Endothelial cell of umbilical vein (primary cell): ENCODE results near the gene DGKD. TPM values are rescaled to one million over a fixed set of nuclear protein-coding genes. Genes with fewer than 3 reads are reported as not detected.

Experiments
- BruUV-seq: library from RNA; stranded (reverse); fragments of 400-500 nt; replicated peaks from 2 replicates; lab custom pipeline; 2021; lab: Mats Ljungman, UMichigan
- CTCF ChIA-PET: fragments of 300-600, 350-600 bp; sonication (Branson Sonifier 250); formaldehyde crosslinking; loops from one replicate; lab custom pipeline; 2021; ENCODE audit warnings: antibody characterized with exemption, inconsistent platforms; lab: Charles Lee
- POLR2A ChIA-PET: fragments of 300-600, 350-600 bp; sonication (Branson Sonifier 250); formaldehyde crosslinking; loops from one replicate; lab custom pipeline; 2021; ENCODE audit warnings: antibody characterized with exemption, inconsistent platforms; lab: Charles Lee
- DNase-seq: peaks from one replicate; pipeline ENCODE4 v3.0.0-alpha.2; 2011; ENCODE audit warnings: low read depth, low spot score
- FAIRE-seq: peaks from 2 replicates; lab custom pipeline; 2011; peaks lifted over from hg19 to GRCh38; lab: Jason Lieb, UNC
- H2AFZ ChIP-seq: 2 replicates; pipeline ENCODE4 v1.6.0; 2012; ENCODE audit warnings: low read depth, low read length, control low read depth, inconsistent platforms
- H3K27ac ChIP-seq: 2 replicates; pipeline ENCODE4 v1.5.1; 2011; ENCODE audit warnings: low read depth, mild to moderate bottlenecking, control low read depth, low read length, moderate library complexity; ENCODE audit not compliant: insufficient read depth
- H3K27me3 ChIP-seq, 2 experiments: 2 replicates each; pipeline versions ENCODE4 v1.6.0 to v1.6.1; 2011; ENCODE audit warnings: low read length in 2 of 2, mixed read lengths in 1 of 2; ENCODE audit not compliant: control insufficient read depth in 2 of 2, insufficient read depth in 2 of 2
- H3K36me3 ChIP-seq, 2 experiments: 2 replicates in 1 of 2; 3 replicates in 1 of 2; pipeline ENCODE4 v1.5.1; 2011; ENCODE audit warnings: low read length in 2 of 2, mild to moderate bottlenecking in 1 of 2, moderate library complexity in 1 of 2; ENCODE audit not compliant: control insufficient read depth in 2 of 2, insufficient read depth in 2 of 2; ENCODE audit errors: extremely low read depth in 1 of 2
- H3K4me1 ChIP-seq: 3 replicates; pipeline ENCODE4 v1.5.1; 2011; ENCODE audit warnings: mild to moderate bottlenecking, low read length; ENCODE audit not compliant: control insufficient read depth, insufficient read depth; ENCODE audit errors: extremely low read depth
- H3K4me2 ChIP-seq: 2 replicates; pipeline ENCODE4 v1.6.1; 2011; ENCODE audit warnings: low read length, control low read depth, mixed read lengths; ENCODE audit not compliant: insufficient read depth
- H3K4me3 ChIP-seq, 3 experiments: fragments of 200-600 bp in 1 of 3; sonication (generic), shearing (Covaris generic) in 1 of 3; replicated peaks in 1 of 3; 2 replicates each; pipeline ENCODE4 v1.5.1; 2011 to 2016; ENCODE audit warnings: control low read depth in 3 of 3, low read length in 3 of 3, mild to moderate bottlenecking in 2 of 3, inconsistent platforms in 1 of 3, low read depth in 1 of 3, moderate library complexity in 1 of 3; ENCODE audit not compliant: insufficient read depth in 1 of 3
- H3K79me2 ChIP-seq: 2 replicates; pipeline ENCODE4 v1.6.0; 2012; ENCODE audit warnings: low read length, inconsistent platforms; ENCODE audit not compliant: control insufficient read depth, insufficient read depth
- H3K9ac ChIP-seq: replicated peaks from 2 replicates; pipeline ENCODE3; 2011; ENCODE audit warnings: low read length, control low read depth; ENCODE audit not compliant: insufficient read depth; ENCODE audit errors: extremely low read depth
- H3K9me1 ChIP-seq: replicated peaks from 3 replicates; pipeline ENCODE4 v1.6.0; 2011; ENCODE audit warnings: mild to moderate bottlenecking, low read length; ENCODE audit not compliant: control insufficient read depth, insufficient read depth; ENCODE audit errors: extremely low read depth
- H3K9me3 ChIP-seq: replicated peaks from 2 replicates; pipeline ENCODE4 v1.5.1; 2012; ENCODE audit warnings: low read length, inconsistent platforms; ENCODE audit not compliant: control insufficient read depth, insufficient read depth
- H4K20me1 ChIP-seq: replicated peaks from 2 replicates; pipeline ENCODE3; 2011; ENCODE audit warnings: mild to moderate bottlenecking, low read length; ENCODE audit not compliant: control insufficient read depth, insufficient read depth; ENCODE audit errors: extremely low read depth
- CTCF ChIP-seq, 2 donors: IDR thresholded peaks; 1 replicate in 1 of 2; 2 replicates in 1 of 2; pipeline ENCODE4 v1.5.1; 2011; ENCODE audit warnings: low read length in 2 of 2, mild to moderate bottlenecking in 2 of 2, moderate library complexity in 2 of 2, control low read depth in 1 of 2, inconsistent platforms in 1 of 2, low read depth in 1 of 2; ENCODE audit not compliant: insufficient read depth in 1 of 2; ENCODE audit errors: extremely low read depth in 1 of 2
- EZH2 ChIP-seq: IDR thresholded peaks from 2 replicates; pipeline ENCODE4 v1.6.1; 2012; ENCODE audit warnings: borderline replicate concordance, low read depth, mild to moderate bottlenecking, moderate library complexity, low read length, inconsistent platforms; ENCODE audit not compliant: severe bottlenecking
- FOS ChIP-seq: IDR thresholded peaks from 2 replicates; pipeline ENCODE4 v1.6.1; 2011; ENCODE audit warnings: mild to moderate bottlenecking, low read length, moderate library complexity, borderline replicate concordance; ENCODE audit not compliant: insufficient read depth
- GATA2 ChIP-seq: IDR thresholded peaks from 2 replicates; pipeline ENCODE4 v1.7.0; 2011; ENCODE audit warnings: low read depth, mild to moderate bottlenecking, moderate library complexity, mixed read lengths, low read length; ENCODE audit not compliant: insufficient read length, insufficient read depth
- JUN ChIP-seq: IDR thresholded peaks from 2 replicates; pipeline ENCODE4 v1.6.1; 2011; ENCODE audit warnings: borderline replicate concordance, low read depth; ENCODE audit not compliant: insufficient read length, insufficient read depth
- MAX ChIP-seq: IDR thresholded peaks from 2 replicates; pipeline ENCODE4 v1.6.1; 2011; ENCODE audit not compliant: insufficient read depth, insufficient read length
- MYC ChIP-seq: IDR thresholded peaks from one replicate; pipeline ENCODE4 v1.6.1; 2011; ENCODE audit warnings: mild to moderate bottlenecking, low read depth, low read length
- POLR2A ChIP-seq: IDR thresholded peaks from 2 replicates; pipeline ENCODE4 v1.6.1; 2012; ENCODE audit warnings: low read depth, mild to moderate bottlenecking, control low read depth, low read length
- POLR2AphosphoS5 ChIP-seq: IDR thresholded peaks from 2 replicates; pipeline ENCODE4 v1.6.1; 2012; ENCODE audit warnings: low read depth, mild to moderate bottlenecking, control low read depth, low read length, moderate library complexity; ENCODE audit not compliant: insufficient read depth
- dilution Hi-C: fragments of 300-500 bp; cut with MboI; formaldehyde crosslinking; loops from one replicate; pipeline ENCODE4 v1.15.0; 2019; ENCODE audit warnings: low sequenced_read_pairs; ENCODE audit not compliant: extremely low pct_ligation_motif_present
- intact Hi-C: fragments of 100-400 bp; cut with micrococcal nuclease; formaldehyde crosslinking; loops from one replicate; pipeline ENCODE4 v1.10.0; 2022
- polyA plus RNA-seq, 4 experiments: library from polyadenylated mRNA; depleted of rRNA in 3 of 4; stranded (reverse) in 3 of 4; unstranded in 1 of 4; fragments of >200 nt; gene quantifications; 2 replicates each; pipeline versions ENCODE4 v1.2.1 to v1.2.3, GENCODE V29; 2011 to 2012; ENCODE audit warnings: missing spikeins in 1 of 4
- total RNA-seq: library from RNA; stranded (reverse); gene quantifications from 2 replicates; pipeline ENCODE4 v1.2.3, GENCODE V29; 2021

The DGKD gene
- total and polyA plus RNA-seq, 2 donors (not counting 3 experiments of a cell fraction or from before 2014, with no cell fraction given): 10.8 to 36.6 TPM

DNA sequence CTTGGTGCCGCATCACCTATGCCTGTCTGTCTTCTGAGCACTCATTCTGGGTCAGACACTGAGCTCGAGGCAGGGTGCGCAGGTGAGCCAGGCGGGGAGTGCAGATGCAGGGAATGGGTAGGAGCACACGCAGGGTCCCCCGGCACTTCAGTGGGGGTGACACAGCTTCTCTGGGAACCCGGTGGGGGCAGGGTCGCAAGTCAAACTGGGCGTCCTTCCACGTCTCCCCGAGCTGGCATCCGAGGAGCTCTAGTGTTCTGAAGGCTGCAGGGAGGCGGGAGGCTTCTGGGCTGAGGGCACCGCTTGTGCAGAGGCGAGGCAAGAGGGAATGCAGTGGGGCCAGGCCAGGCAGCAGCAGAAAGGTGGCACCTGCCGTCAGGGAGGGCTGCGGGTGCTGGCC lies 86.0 kb downstream of the DGKD start:
- no peak overlapping the region for H3K4me2 ChIP-seq
- intact Hi-C loops (loop anchor here (5.0 to 10.0 kb wide), 2 partner anchors 586 to 833 kb away; no protein-coding TSS in a partner anchor), dilution Hi-C loops (no loop called here)
- peaks cover 0 to 14% of the 10 kb centered on the region in 2 experiments for H3K36me3 ChIP-seq
- no peaks in the 10 kb centered on the region for H4K20me1 ChIP-seq
- H3K79me2 ChIP-seq: no peaks in the 10 kb centered on the region
- no peak for TF ChIP-seq EZH2
- no peak for TF ChIP-seq MYC
- TF ChIP-seq JUN: no peak
- no peak for TF ChIP-seq POLR2A
- TF ChIP-seq POLR2AphosphoS5: no peak
- no TSS peak for BruUV-seq
- H3K9ac ChIP-seq: no peak overlapping the region
- ChIA-PET CTCF (interaction anchor here (1.0 kb wide), 1 partner anchor 36 kb away, joined by 7 read pairs; no protein-coding TSS in a partner anchor), POLR2A (no interaction called here)
- H2AFZ ChIP-seq: no peak overlapping the region
- H3K4me1 ChIP-seq: no peaks in the 10 kb centered on the region
- no peak overlapping the region for H3K4me3 ChIP-seq
- no peak for DNase-seq
- H3K27ac ChIP-seq: no peak overlapping the region
- no peaks in the 10 kb centered on the region for H3K9me3 ChIP-seq
- H3K27me3 ChIP-seq: no peaks in the 10 kb centered on the region
- no peaks in the 10 kb centered on the region for H3K9me1 ChIP-seq
- FAIRE-seq: no peak

GRCh38 chr2:233440714-233441113 lies 86.4 kb downstream of the DGKD start:
- no peak overlapping the region for H3K4me2 ChIP-seq
- POLR2A ChIA-PET: no interaction called here
- H3K27me3 ChIP-seq: no peaks in the 10 kb centered on the region
- H3K9me1 ChIP-seq: no peaks in the 10 kb centered on the region
- H3K9ac ChIP-seq: no peak overlapping the region
- no peak overlapping the region for H3K4me3 ChIP-seq
- intact Hi-C loops: loop anchor here (5.0 to 10.0 kb wide), 2 partner anchors 586 to 833 kb away; no protein-coding TSS in a partner anchor
- dilution Hi-C loops: no loop called here
- H3K4me1 ChIP-seq: no peaks in the 10 kb centered on the region
- no peak for DNase-seq
- FAIRE-seq: no peak
- TF ChIP-seq CTCF (IDR thresholded peaks at IDR 0.05; ENCODE audit: extremely low read depth in 1 of 2, insufficient read depth in 1 of 2, low read depth in 1 of 2, low read length in 2 of 2) (no peak), GATA2 (no peak), FOS (no peak), EZH2 (no peak), POLR2A (no peak), JUN (no peak), POLR2AphosphoS5 (no peak), MYC (no peak), MAX (no peak)
- no TSS peak for BruUV-seq
- H2AFZ ChIP-seq: no peak overlapping the region
- peaks cover 0 to 14% of the 10 kb centered on the region in 2 experiments for H3K36me3 ChIP-seq
- CTCF ChIA-PET: interaction anchor here (1.0 kb wide), 1 partner anchor 36 kb away, joined by 7 read pairs; no protein-coding TSS in a partner anchor
- no peaks in the 10 kb centered on the region for H4K20me1 ChIP-seq
- H3K9me3 ChIP-seq: no peaks in the 10 kb centered on the region
- no peak overlapping the region for H3K27ac ChIP-seq
- H3K79me2 ChIP-seq: no peaks in the 10 kb centered on the region
